ENCODE results near the gene MVK.

The MVK gene

DNA sequence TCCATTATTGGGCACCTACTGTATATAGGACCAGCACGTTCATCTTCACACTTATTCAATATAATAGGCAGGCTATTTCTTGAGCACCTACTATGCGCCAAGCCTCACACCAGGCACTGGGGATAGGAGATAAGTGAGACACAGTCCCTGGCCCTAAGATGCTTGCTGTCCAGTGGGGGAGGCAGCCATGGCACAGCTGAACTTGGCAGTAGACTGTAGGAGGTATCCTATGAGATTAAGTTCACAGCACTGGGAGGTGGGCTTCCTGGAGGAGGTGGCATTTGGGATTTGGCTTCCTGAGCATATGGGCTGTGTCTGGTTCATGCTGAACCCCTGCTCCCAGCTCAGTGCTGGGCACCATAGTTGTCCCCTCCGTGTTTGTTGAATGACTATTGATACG lies 65.1 kb downstream of the MVK start:
- TF ChIP-seq CTCF (IDR thresholded peaks at IDR 0.05; ENCODE audit: low read depth, low read length): no peak
- TF ChIP-seq MAX (IDR thresholded peaks at IDR 0.05; ENCODE audit: low read depth, low read length): no peak
- no peak for TF ChIP-seq POLR2A (IDR thresholded peaks at IDR 0.05; ENCODE audit: extremely low read depth, insufficient read length)
- H3K4me3 ChIP-seq (ENCODE audit: low read depth, low read length): no peak overlapping the region
- DNase-seq (ENCODE audit: low read depth): no peak

- TF ChIP-seq CTCF (IDR thresholded peaks at IDR 0.05; ENCODE audit: low read depth, low read length) (no peak), MYC (IDR thresholded peaks at IDR 0.05; ENCODE audit: low read depth, low read length) (no peak), MAX (IDR thresholded peaks at IDR 0.05; ENCODE audit: low read depth, low read length) (no peak), POLR2A (IDR thresholded peaks at IDR 0.05; ENCODE audit: extremely low read depth, insufficient read length) (no peak)
- DNase-seq (ENCODE audit: low read depth): no peak
- H3K4me3 ChIP-seq (ENCODE audit: low read depth, low read length): no peak overlapping the region
Measured at GRCh38 chr12:109639151-109639872, 65.7 kb downstream of the MVK start.

GRCh38 chr12:109640961-109641360 lies 67.4 kb downstream of the MVK start:
- no peak overlapping the region for H3K4me3 ChIP-seq (ENCODE audit: low read depth, low read length)
- no peak for TF ChIP-seq CTCF (IDR thresholded peaks at IDR 0.05; ENCODE audit: low read depth, low read length)
- no peak for TF ChIP-seq MAX (IDR thresholded peaks at IDR 0.05; ENCODE audit: low read depth, low read length)
- no peak for TF ChIP-seq MYC (IDR thresholded peaks at IDR 0.05; ENCODE audit: low read depth, low read length)
- no peak for TF ChIP-seq POLR2A (IDR thresholded peaks at IDR 0.05; ENCODE audit: extremely low read depth, insufficient read length)
- DNase-seq (ENCODE audit: low read depth): no peak

DNA sequence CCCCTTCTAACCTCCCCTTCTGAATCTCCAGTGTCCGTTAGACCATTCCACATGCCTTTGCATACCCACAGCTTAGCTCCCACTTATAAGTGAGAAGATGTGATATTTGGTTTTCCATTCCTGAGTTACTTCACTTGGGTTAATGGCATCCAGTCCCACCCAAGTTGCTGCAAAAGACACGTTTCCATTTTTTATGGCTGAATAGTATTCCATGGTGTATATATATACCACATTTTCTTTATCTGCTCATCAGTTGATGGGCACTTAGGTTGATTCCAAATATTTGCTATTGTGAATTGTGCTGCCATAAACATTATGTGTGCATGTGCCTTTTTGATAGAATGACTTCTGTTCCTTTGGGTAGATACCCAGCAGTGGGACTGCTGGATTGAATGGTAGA lies 67.8 kb downstream of the MVK start:
- DNase-seq (ENCODE audit: low read depth): no peak
- TF ChIP-seq MYC (IDR thresholded peaks at IDR 0.05; ENCODE audit: low read depth, low read length) (no peak), CTCF (IDR thresholded peaks at IDR 0.05; ENCODE audit: low read depth, low read length) (no peak), POLR2A (IDR thresholded peaks at IDR 0.05; ENCODE audit: extremely low read depth, insufficient read length) (no peak), MAX (IDR thresholded peaks at IDR 0.05; ENCODE audit: low read depth, low read length) (no peak)

GRCh38 chr12:109642506-109643132 lies 69.0 kb downstream of the MVK start:
- DNase-seq (ENCODE audit: low read depth): no peak

More for the DNA sequence above, 67.8 kb downstream of the MVK start:
- H3K4me3 ChIP-seq (ENCODE audit: low read depth, low read length): no peak overlapping the region

More at GRCh38 chr12:109642506-109643132, 69.0 kb downstream of the MVK start:
- no peak overlapping the region for H3K4me3 ChIP-seq (ENCODE audit: low read depth, low read length)
- TF ChIP-seq MYC (IDR thresholded peaks at IDR 0.05; ENCODE audit: low read depth, low read length) (no peak), POLR2A (IDR thresholded peaks at IDR 0.05; ENCODE audit: extremely low read depth, insufficient read length) (no peak), MAX (IDR thresholded peaks at IDR 0.05; ENCODE audit: low read depth, low read length) (no peak), CTCF (IDR thresholded peaks at IDR 0.05; ENCODE audit: low read depth, low read length) (no peak)

Data from NB4 (cell line).